Keratinocyte (primary cell): ENCODE measurements around the gene FAM184B. TPM values are rescaled to one million over a fixed set of nuclear protein-coding genes. Genes with fewer than 3 reads are reported as not detected.

Experiments
- DNase-seq: peaks from one replicate; pipeline ENCODE4 v3.0.0-alpha.2; 2011; ENCODE audit warnings: low read depth, missing footprints, low spot score
- FAIRE-seq: peaks from 2 replicates; lab custom pipeline; 2011; peaks lifted over from hg19 to GRCh38; lab: Jason Lieb, UNC
- H2AFZ ChIP-seq: 2 replicates; pipeline ENCODE4 v1.6.0; 2012; ENCODE audit warnings: low read length, control low read depth, inconsistent platforms; ENCODE audit not compliant: control insufficient read depth
- H3K27ac ChIP-seq: 2 replicates; pipeline ENCODE4 v1.5.1; 2011; ENCODE audit warnings: low read length; ENCODE audit not compliant: control insufficient read depth, insufficient read depth
- H3K27me3 ChIP-seq: 3 replicates; pipeline ENCODE4 v1.6.0; 2011; ENCODE audit warnings: low read length; ENCODE audit not compliant: control insufficient read depth, insufficient read depth; ENCODE audit errors: extremely low read depth
- H3K36me3 ChIP-seq, 2 experiments: 2 replicates in 1 of 2; 3 replicates in 1 of 2; pipeline ENCODE4 v1.5.1; 2011; ENCODE audit warnings: low read length in 2 of 2, mild to moderate bottlenecking in 1 of 2; ENCODE audit not compliant: control insufficient read depth in 2 of 2, insufficient read depth in 2 of 2; ENCODE audit errors: extremely low read depth in 1 of 2
- H3K4me1 ChIP-seq: 3 replicates; pipeline ENCODE4 v1.5.1; 2011; ENCODE audit warnings: low read length; ENCODE audit not compliant: control insufficient read depth, insufficient read depth; ENCODE audit errors: extremely low read depth
- H3K4me2 ChIP-seq: 3 replicates; pipeline ENCODE4 v1.6.0; 2011; ENCODE audit warnings: low read depth, low read length; ENCODE audit not compliant: control insufficient read depth, insufficient read depth; ENCODE audit errors: extremely low read depth
- H3K4me3 ChIP-seq, 3 experiments: fragments of 200-600 bp in 1 of 3; sonication (generic) in 1 of 3; 2 replicates in 2 of 3; 3 replicates in 1 of 3; pipeline ENCODE4 v1.5.1; 2011 to 2016; ENCODE audit warnings: low read length in 3 of 3, mild to moderate bottlenecking in 3 of 3, control low read depth in 2 of 3, inconsistent platforms in 1 of 3, low read depth in 1 of 3, mixed read lengths in 1 of 3, mixed run types in 1 of 3, moderate library complexity in 1 of 3; ENCODE audit not compliant: control insufficient read depth in 2 of 3, insufficient read depth in 2 of 3; ENCODE audit errors: extremely low read depth in 1 of 3
- H3K79me2 ChIP-seq: 2 replicates; pipeline ENCODE4 v1.6.0; 2012; ENCODE audit warnings: low read length; ENCODE audit not compliant: control insufficient read depth, insufficient read depth
- H3K9ac ChIP-seq: 3 replicates; pipeline ENCODE4 v1.6.0; 2011; ENCODE audit warnings: low read length; ENCODE audit not compliant: control insufficient read depth, insufficient read depth; ENCODE audit errors: extremely low read depth
- H3K9me1 ChIP-seq: 3 replicates; pipeline ENCODE4 v1.6.0; 2011; ENCODE audit warnings: low read length; ENCODE audit not compliant: control insufficient read depth, insufficient read depth; ENCODE audit errors: extremely low read depth
- H3K9me3 ChIP-seq: 2 replicates; pipeline ENCODE4 v1.5.1; 2012; ENCODE audit warnings: low read depth, low read length; ENCODE audit not compliant: control insufficient read depth
- H4K20me1 ChIP-seq: 3 replicates; pipeline ENCODE4 v1.6.0; 2011; ENCODE audit warnings: low read length; ENCODE audit not compliant: control insufficient read depth, insufficient read depth; ENCODE audit errors: extremely low read depth
- EZH2 ChIP-seq: IDR thresholded peaks from one replicate; pipeline ENCODE4 v1.6.1; 2012; ENCODE audit warnings: inconsistent platforms, mild to moderate bottlenecking, low read length, moderate library complexity
- dilution Hi-C: fragments of 300-500 bp; cut with MboI; formaldehyde crosslinking; loops from one replicate; pipeline ENCODE4 v1.7.0; 2020; ENCODE audit warnings: low sequenced_read_pairs; ENCODE audit not compliant: extremely low pct_ligation_motif_present
- polyA plus RNA-seq, 5 experiments: library from polyadenylated mRNA; depleted of rRNA in 3 of 5; stranded (reverse) in 3 of 5; stranded (forward) in 1 of 5; unstranded in 1 of 5; fragments of >200 nt; gene quantifications; 1 replicate in 1 of 5; 2 replicates in 3 of 5; 3 replicates in 1 of 5; pipeline versions ENCODE4 v1.2.1 to v1.2.3, GENCODE V29; 2011 to 2012; ENCODE audit warnings: missing spikeins in 2 of 5, low read depth in 1 of 5, low replicate concordance in 1 of 5
- TF ChIP-seq, protein P1 (sequence below), 3 experiments: IDR thresholded peaks in 1 of 3; conservative IDR thresholded peaks in 1 of 3; optimal IDR thresholded peaks in 1 of 3; 2 replicates in 2 of 3; 3 replicates in 1 of 3; pipeline versions ENCODE3 to v1.5.1; 2011; ENCODE audit warnings: low read length in 3 of 3, mild to moderate bottlenecking in 3 of 3, moderate library complexity in 2 of 3, control low read depth in 1 of 3, inconsistent platforms in 1 of 3; ENCODE audit not compliant: insufficient read depth in 2 of 3; ENCODE audit errors: extremely low read depth in 1 of 3

FAM184B gene
- polyA plus RNA-seq, 1 donor (not counting 4 experiments of a cell fraction or from before 2014, with no cell fraction given): 0.01 TPM

DNA sequence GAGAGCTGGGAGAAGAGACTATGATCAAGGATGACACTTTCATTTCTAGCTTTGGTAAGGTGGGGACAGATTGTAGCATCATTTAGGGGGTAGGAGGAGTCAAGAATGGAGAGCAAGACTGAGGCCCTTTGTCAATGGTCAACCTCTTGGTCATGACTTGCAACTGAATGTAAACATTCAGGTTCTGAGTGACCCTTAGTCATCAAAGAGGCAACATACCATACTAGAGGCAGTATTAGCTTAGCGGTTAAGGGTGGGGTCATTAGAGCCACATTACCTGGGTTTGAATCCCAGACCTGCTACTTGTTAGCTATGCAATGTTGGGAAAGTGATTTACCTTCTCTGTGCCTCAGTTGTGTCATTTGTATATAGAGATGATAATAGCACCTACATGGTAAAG, 90.5 kb downstream of the FAM184B start:
- dilution Hi-C loops: no loop called here
- no peaks in the 10 kb centered on the region for H3K79me2 ChIP-seq
- FAIRE-seq: no peak

DNA sequence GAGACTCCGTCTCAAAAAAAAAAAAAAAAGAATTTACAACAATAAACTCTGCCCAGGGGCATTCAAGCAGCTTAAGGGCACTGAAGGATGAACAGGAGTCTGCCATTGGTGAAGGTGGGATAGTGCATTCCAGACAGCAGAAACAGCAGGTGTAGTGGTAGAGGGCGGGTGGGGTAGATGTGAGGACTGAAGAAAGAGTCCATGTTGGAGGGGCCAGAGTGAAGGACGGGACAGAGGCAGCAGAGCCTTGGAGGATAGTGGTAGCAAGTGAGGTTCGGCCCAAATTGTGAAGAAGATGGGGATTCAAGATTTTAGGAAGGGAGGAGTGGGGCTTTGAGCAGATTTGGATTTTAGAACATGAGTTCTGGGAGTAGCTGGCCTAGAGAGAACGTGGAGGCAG, 91.3 kb downstream of the FAM184B start:
- H3K4me2 ChIP-seq: no peak overlapping the region
- no peaks in the 10 kb centered on the region for H4K20me1 ChIP-seq
- H3K27me3 ChIP-seq: no peaks in the 10 kb centered on the region

More for the DNA sequence above, 90.5 kb downstream of the FAM184B start:
- Histone ChIP-seq H3K9me1 (no peaks in the 10 kb centered on the region), H3K27me3 (no peaks in the 10 kb centered on the region), H3K36me3 (no peaks in the 10 kb centered on the region), H3K4me1 (peaks cover 3% of the 10 kb centered on the region), H3K27ac (no peak overlapping the region), H3K4me2 (no peak overlapping the region), H2AFZ (no peak overlapping the region), H3K9me3 (no peaks in the 10 kb centered on the region), H4K20me1 (no peaks in the 10 kb centered on the region), H3K9ac (no peak overlapping the region), H3K4me3 (no peak overlapping the region)
- TF ChIP-seq, protein P1, sequence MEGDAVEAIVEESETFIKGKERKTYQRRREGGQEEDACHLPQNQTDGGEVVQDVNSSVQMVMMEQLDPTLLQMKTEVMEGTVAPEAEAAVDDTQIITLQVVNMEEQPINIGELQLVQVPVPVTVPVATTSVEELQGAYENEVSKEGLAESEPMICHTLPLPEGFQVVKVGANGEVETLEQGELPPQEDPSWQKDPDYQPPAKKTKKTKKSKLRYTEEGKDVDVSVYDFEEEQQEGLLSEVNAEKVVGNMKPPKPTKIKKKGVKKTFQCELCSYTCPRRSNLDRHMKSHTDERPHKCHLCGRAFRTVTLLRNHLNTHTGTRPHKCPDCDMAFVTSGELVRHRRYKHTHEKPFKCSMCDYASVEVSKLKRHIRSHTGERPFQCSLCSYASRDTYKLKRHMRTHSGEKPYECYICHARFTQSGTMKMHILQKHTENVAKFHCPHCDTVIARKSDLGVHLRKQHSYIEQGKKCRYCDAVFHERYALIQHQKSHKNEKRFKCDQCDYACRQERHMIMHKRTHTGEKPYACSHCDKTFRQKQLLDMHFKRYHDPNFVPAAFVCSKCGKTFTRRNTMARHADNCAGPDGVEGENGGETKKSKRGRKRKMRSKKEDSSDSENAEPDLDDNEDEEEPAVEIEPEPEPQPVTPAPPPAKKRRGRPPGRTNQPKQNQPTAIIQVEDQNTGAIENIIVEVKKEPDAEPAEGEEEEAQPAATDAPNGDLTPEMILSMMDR (optimal IDR thresholded peaks at IDR 0.05 in 1 of 3, IDR thresholded peaks at IDR 0.05 in 1 of 3, conservative IDR thresholded peaks at IDR 0.05 in 1 of 3; ENCODE audit: extremely low read depth in 1 of 3, insufficient read depth in 2 of 3, low read length in 3 of 3): no peak
- TF ChIP-seq EZH2: no peak
- DNase-seq: no peak

More for the DNA sequence above, 91.3 kb downstream of the FAM184B start:
- dilution Hi-C loops: no loop called here
- no peak overlapping the region for H3K4me3 ChIP-seq
- no peak for DNase-seq
- H3K36me3 ChIP-seq: no peaks in the 10 kb centered on the region
- H2AFZ ChIP-seq: no peak overlapping the region
- H3K9ac ChIP-seq: no peak overlapping the region
- no peaks in the 10 kb centered on the region for H3K79me2 ChIP-seq
- no peak overlapping the region for H3K27ac ChIP-seq
- H3K4me1 ChIP-seq: peaks cover 3% of the 10 kb centered on the region
- no peaks in the 10 kb centered on the region for H3K9me3 ChIP-seq
- TF ChIP-seq, protein P1 (optimal IDR thresholded peaks at IDR 0.05 in 1 of 3, IDR thresholded peaks at IDR 0.05 in 1 of 3, conservative IDR thresholded peaks at IDR 0.05 in 1 of 3; ENCODE audit: extremely low read depth in 1 of 3, insufficient read depth in 2 of 3, low read length in 3 of 3): no peak
- TF ChIP-seq EZH2: no peak
- no peaks in the 10 kb centered on the region for H3K9me1 ChIP-seq
- no peak for FAIRE-seq
